WTC11 (cell line): Measurements from ENCODE around the gene CYP4F11. TPM values are rescaled to one million over a fixed set of nuclear protein-coding genes. Genes with fewer than 3 reads are reported as not detected.

Experiments
- ATAC-seq: fragments of 200-7000 bp; cut with Tn5 transposase; 2 replicates; pipeline ENCODE4 v1.10.0; 2021; ENCODE audit warnings: mild to moderate bottlenecking, moderate library complexity
- CTCF ChIA-PET: fragments of 300-600 bp; sonication (Branson Sonifier 250); formaldehyde crosslinking; loops from one replicate; lab custom pipeline; 2021; ENCODE audit warnings: antibody characterized with exemption; lab: Charles Lee
- POLR2A ChIA-PET: fragments of 350-600 bp; sonication (Branson Sonifier 250); formaldehyde crosslinking; loops from one replicate; lab custom pipeline; 2021; ENCODE audit warnings: antibody characterized with exemption; lab: Charles Lee
- DNase-seq: peaks from one replicate; pipeline ENCODE4 v3.0.0; 2021; ENCODE audit warnings: low spot score
- H3K27ac Mint-ChIP-seq: 2 replicates; pipeline ENCODE4 v1.8.0; 2021; ENCODE audit warnings: mixed read lengths
- H3K27me3 Mint-ChIP-seq: 2 replicates; pipeline ENCODE4 v1.8.0; 2021; ENCODE audit warnings: low read depth, mild to moderate bottlenecking, moderate library complexity, mixed read lengths
- H3K36me3 Mint-ChIP-seq: 2 replicates; pipeline ENCODE4 v1.8.0; 2021; ENCODE audit warnings: mixed read lengths
- H3K4me1 Mint-ChIP-seq: 2 replicates; pipeline ENCODE4 v1.8.0; 2022; ENCODE audit warnings: mixed read lengths
- H3K4me3 Mint-ChIP-seq: 2 replicates; pipeline ENCODE4 v1.8.0; 2021; ENCODE audit warnings: mild to moderate bottlenecking, moderate library complexity, mixed read lengths
- H3K9me3 Mint-ChIP-seq: 2 replicates; pipeline ENCODE4 v1.8.0; 2021; ENCODE audit warnings: mixed read lengths
- ATF6 ChIP-seq: sonication (generic); formaldehyde crosslinking; IDR thresholded peaks from 2 replicates; pipeline ENCODE4 v1.8.1; 2023; ENCODE audit warnings: mild to moderate bottlenecking, missing genetic modification reagents
- CBFB ChIP-seq: sonication (generic); formaldehyde crosslinking; IDR thresholded peaks from 2 replicates; pipeline ENCODE4 v1.8.1; 2022; ENCODE audit warnings: mild to moderate bottlenecking, low read depth, missing genetic modification reagents
- CREB1 ChIP-seq: sonication (generic); formaldehyde crosslinking; IDR thresholded peaks from 2 replicates; pipeline ENCODE4 v1.8.0; 2023; ENCODE audit warnings: mild to moderate bottlenecking, missing genetic modification reagents
- CREM ChIP-seq: sonication (generic); formaldehyde crosslinking; IDR thresholded peaks from 2 replicates; pipeline ENCODE4 v1.8.1; 2022; ENCODE audit warnings: mild to moderate bottlenecking, missing genetic modification reagents, moderate library complexity
- FOXP1 ChIP-seq: sonication (generic); formaldehyde crosslinking; IDR thresholded peaks from 2 replicates; pipeline ENCODE4 v1.8.0; 2022; ENCODE audit warnings: missing genetic modification reagents, mild to moderate bottlenecking, moderate library complexity, borderline replicate concordance
- IRF1 ChIP-seq: sonication (generic); formaldehyde crosslinking; IDR thresholded peaks from 2 replicates; pipeline ENCODE4 v1.8.0; 2023; ENCODE audit warnings: missing genetic modification reagents
- MAX ChIP-seq: sonication (generic); formaldehyde crosslinking; IDR thresholded peaks from 2 replicates; pipeline ENCODE4 v1.8.0; 2022; ENCODE audit warnings: mild to moderate bottlenecking, missing genetic modification reagents
- MLX ChIP-seq: sonication (generic); formaldehyde crosslinking; IDR thresholded peaks from 2 replicates; pipeline ENCODE4 v1.8.1; 2023; ENCODE audit warnings: mild to moderate bottlenecking, missing genetic modification reagents, moderate library complexity
- STAT6 ChIP-seq: sonication (generic); formaldehyde crosslinking; conservative IDR thresholded peaks from 2 replicates; pipeline ENCODE4 v1.8.1; 2023; ENCODE audit warnings: mild to moderate bottlenecking, low read depth, missing genetic modification reagents, moderate library complexity
- TCF7 ChIP-seq: sonication (generic); formaldehyde crosslinking; IDR thresholded peaks from 2 replicates; pipeline ENCODE4 v1.8.0; 2022; ENCODE audit warnings: mild to moderate bottlenecking, low read depth, missing genetic modification reagents, moderate library complexity
- USF2 ChIP-seq: sonication (generic); formaldehyde crosslinking; IDR thresholded peaks from 2 replicates; pipeline ENCODE4 v1.8.1; 2023; ENCODE audit warnings: mild to moderate bottlenecking, missing genetic modification reagents, moderate library complexity
- ZNF121 ChIP-seq: sonication (generic); formaldehyde crosslinking; IDR thresholded peaks from 2 replicates; pipeline ENCODE4 v1.8.0; 2023; ENCODE audit warnings: missing genetic modification reagents
- ZNF138 ChIP-seq: sonication (generic); formaldehyde crosslinking; conservative IDR thresholded peaks from 2 replicates; pipeline ENCODE4 v1.8.1; 2022; ENCODE audit warnings: mild to moderate bottlenecking, moderate library complexity, missing genetic modification reagents
- ZNF232 ChIP-seq: sonication (generic); formaldehyde crosslinking; IDR thresholded peaks from 2 replicates; pipeline ENCODE4 v1.8.0; 2022; ENCODE audit warnings: mild to moderate bottlenecking, missing genetic modification reagents
- ZNF263 ChIP-seq: sonication (generic); formaldehyde crosslinking; IDR thresholded peaks from 2 replicates; pipeline ENCODE4 v1.8.1; 2022; ENCODE audit warnings: low read depth, mild to moderate bottlenecking, moderate library complexity, missing genetic modification reagents
- ZNF416 ChIP-seq: fragments of 250-450 bp; sonication (Bioruptor Pico); IDR thresholded peaks from 2 replicates; pipeline ENCODE4 v1.9.0; 2021; ENCODE audit warnings: mild to moderate bottlenecking, inconsistent platforms
- ZNF671 ChIP-seq: fragments of 250-450 bp; sonication (Bioruptor Pico); IDR thresholded peaks from 2 replicates; pipeline ENCODE4 v1.8.0; 2021; ENCODE audit warnings: mild to moderate bottlenecking
- ZSCAN18 ChIP-seq: fragments of 250-450 bp; sonication (Bioruptor Pico); IDR thresholded peaks from 2 replicates; pipeline ENCODE4 v2.1.2; 2022; ENCODE audit warnings: mild to moderate bottlenecking, moderate library complexity
- total RNA-seq: library from RNA; stranded (reverse); gene quantifications from 3 replicates; pipeline ENCODE4 v1.2.3, GENCODE V29; 2021

CYP4F11 gene
- total RNA-seq, 1 experiment from 2014 or later = not detected

GRCh38 chr19:15913384-15913783 is 20.9 kb downstream of the CYP4F11 start:
- Mint-ChIP-seq H3K4me3 (no peak overlapping the region), H3K27ac (no peak overlapping the region), H3K9me3 (peaks cover 47% of the 10 kb centered on the region), H3K4me1 (peaks cover 3% of the 10 kb centered on the region; the same call in 1 of the 2 replicates), H3K36me3 (peaks cover 27% of the 10 kb centered on the region), H3K27me3 (peaks cover 54% of the 10 kb centered on the region)
- ChIA-PET CTCF (no interaction called here), POLR2A (no interaction called here)
- no peak for ATAC-seq
- no peak for DNase-seq
- TF ChIP-seq MAX (no peak), ZNF263 (CRISPR knock-in tag) (no peak), MLX (CRISPR knock-in tag) (no peak), USF2 (CRISPR knock-in tag) (no peak), ZNF416 (CRISPR knock-in tag) (no peak), IRF1 (no peak), ZNF232 (CRISPR knock-in tag) (no peak), TCF7 (CRISPR knock-in tag) (no peak), CBFB (CRISPR knock-in tag) (no peak), ZNF671 (no peak), ZNF138 (CRISPR knock-in tag) (no peak), CREB1 (CRISPR knock-in tag) (no peak), ATF6 (CRISPR knock-in tag) (no peak), CREM (CRISPR knock-in tag) (no peak), STAT6 (no peak), ZSCAN18 (no peak), FOXP1 (CRISPR knock-in tag) (no peak), ZNF121 (no peak)
